HL-60 (cell line): ENCODE data around the gene TRAF7.

Experiments used
- DNase-seq, 2 experiments: peaks; one replicate each; pipeline ENCODE4 v3.0.0-alpha.2; 2010 to 2020; ENCODE audit warnings: low read depth in 1 of 2, low spot score in 1 of 2
- H3K27ac ChIP-seq: fragments of 250-450 bp; sonication (Bioruptor Pico); replicated peaks from 2 replicates; pipeline ENCODE4 v1.5.1; 2020; ENCODE audit warnings: mild to moderate bottlenecking, moderate library complexity
- H3K27me3 ChIP-seq: fragments of 250-450 bp; sonication (Bioruptor Pico); 2 replicates; pipeline ENCODE4 v1.5.1; 2021; ENCODE audit warnings: mild to moderate bottlenecking, moderate library complexity; ENCODE audit not compliant: insufficient read depth, poor library complexity, severe bottlenecking
- H3K4me3 ChIP-seq: replicated peaks from 2 replicates; pipeline ENCODE4 v1.5.1; 2011; ENCODE audit warnings: mild to moderate bottlenecking, control low read depth, low read length; ENCODE audit not compliant: insufficient read depth
- CTCF ChIP-seq: IDR thresholded peaks from one replicate; pipeline ENCODE4 v1.5.1; 2011; ENCODE audit warnings: low read length, control low read depth, inconsistent platforms; ENCODE audit not compliant: insufficient read depth
- GABPA ChIP-seq: IDR thresholded peaks from 2 replicates; pipeline ENCODE4 v1.6.1; 2012; ENCODE audit warnings: low read depth
- POLR2AphosphoS5 ChIP-seq: IDR thresholded peaks from 2 replicates; pipeline ENCODE4 v1.6.1; 2012; ENCODE audit warnings: low read depth
- SPI1 ChIP-seq: IDR thresholded peaks from 2 replicates; pipeline ENCODE4 v1.6.1; 2012; ENCODE audit warnings: low read depth, mild to moderate bottlenecking, borderline replicate concordance
- TF ChIP-seq, protein P1 (sequence below): IDR thresholded peaks from 2 replicates; pipeline ENCODE4 v1.6.1; 2012; ENCODE audit warnings: low read depth; ENCODE audit not compliant: insufficient replicate concordance

Gene TRAF7

DNA sequence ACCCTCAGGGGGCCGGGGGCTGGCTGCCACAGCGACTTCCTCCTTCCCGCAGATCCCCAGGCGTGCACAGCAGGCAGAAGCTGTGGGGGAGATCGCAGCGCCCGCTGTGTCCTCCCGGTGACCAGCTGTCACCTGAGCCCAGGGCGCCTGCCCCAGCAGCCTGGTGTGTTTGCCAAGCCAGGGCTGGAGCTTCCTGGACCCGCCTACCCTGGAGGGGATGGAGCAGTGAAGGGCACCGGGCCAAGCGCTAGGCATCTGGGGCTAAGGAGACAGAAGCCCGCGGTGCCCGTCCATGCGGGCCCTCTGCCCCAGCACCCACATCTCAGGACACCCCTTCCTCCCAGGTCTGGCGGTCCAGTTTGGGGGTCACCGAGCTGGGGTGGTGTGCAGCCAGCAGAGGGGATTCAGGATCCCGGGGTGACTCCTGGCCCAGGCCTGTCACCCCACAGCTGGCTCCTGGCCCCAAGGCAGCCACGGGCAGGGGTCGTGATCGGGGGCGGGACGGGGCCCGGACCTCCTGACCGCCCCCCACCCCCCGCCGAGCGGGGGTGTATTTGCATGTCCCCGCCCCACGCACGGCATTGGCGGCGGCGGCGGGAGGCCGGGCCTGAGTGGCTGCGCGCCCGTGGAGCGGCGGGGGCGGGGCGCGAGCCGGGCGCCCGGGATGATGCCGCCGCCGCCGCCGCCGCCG is 7.5 kb upstream of the TRAF7 start, which contains the start of gene RAB26:
Gene RAB26, plus strand, starts transcription at position 645 of the 691 bp plus-strand sequence. CDS start 159 bp downstream, outside the sequence.
- DNase-seq, result peak in 1 of 2 experiments; percentile 42
- H3K27ac ChIP-seq, result no peak within 1 kb of the TSS

DNA sequence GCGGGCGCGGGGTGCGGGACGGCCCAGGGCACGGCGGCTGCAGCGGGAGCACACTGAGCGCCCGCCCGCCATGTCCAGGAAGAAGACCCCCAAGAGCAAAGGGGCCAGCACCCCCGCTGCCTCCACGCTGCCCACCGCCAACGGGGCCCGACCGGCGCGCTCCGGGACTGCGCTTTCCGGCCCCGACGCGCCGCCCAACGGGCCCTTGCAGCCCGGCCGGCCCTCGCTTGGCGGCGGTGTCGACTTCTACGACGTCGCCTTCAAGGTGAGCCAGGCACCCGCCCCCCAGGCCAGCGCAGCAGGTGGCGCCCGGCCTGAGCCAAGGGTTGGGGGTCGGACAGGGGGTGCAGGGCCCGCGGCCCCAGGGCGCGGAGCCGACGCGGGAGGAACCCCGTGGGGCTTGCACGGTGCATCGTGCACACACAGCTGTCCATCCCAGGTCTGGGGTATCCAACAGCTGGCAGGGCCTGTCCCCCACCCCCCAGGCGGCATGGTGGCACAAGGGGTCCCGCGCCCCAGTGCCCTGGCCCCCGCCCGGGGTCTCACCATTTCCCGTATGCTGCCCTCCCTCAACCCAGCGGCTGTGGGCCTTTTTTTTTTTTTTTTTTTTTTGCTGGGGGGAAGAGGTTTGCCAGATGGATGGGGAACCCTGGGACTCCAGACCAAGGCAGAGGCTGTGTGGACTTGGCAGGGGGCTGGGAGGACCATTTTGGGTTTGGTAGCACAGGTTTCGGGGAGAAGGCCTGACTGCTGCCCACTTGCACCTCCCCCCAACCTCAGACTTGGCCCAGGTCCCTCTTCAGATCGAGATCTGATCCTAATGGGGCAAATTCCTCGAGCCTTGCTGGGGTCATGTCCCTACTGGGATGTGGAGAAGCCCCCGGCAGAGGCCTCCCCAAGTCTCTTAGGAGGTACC is 6.6 kb upstream of the TRAF7 start:
- no peak overlapping the region for H3K27ac ChIP-seq
- DNase-seq, result no peak
- peaks cover under 1% of the 10 kb centered on the region for H3K27me3 ChIP-seq
- peak overlapping the region; percentile 17 for H3K4me3 ChIP-seq
- no peak for TF ChIP-seq GABPA
- no peak for TF ChIP-seq SPI1
- no peak for TF ChIP-seq POLR2AphosphoS5
- no peak for TF ChIP-seq CTCF
- TF ChIP-seq, protein P1, sequence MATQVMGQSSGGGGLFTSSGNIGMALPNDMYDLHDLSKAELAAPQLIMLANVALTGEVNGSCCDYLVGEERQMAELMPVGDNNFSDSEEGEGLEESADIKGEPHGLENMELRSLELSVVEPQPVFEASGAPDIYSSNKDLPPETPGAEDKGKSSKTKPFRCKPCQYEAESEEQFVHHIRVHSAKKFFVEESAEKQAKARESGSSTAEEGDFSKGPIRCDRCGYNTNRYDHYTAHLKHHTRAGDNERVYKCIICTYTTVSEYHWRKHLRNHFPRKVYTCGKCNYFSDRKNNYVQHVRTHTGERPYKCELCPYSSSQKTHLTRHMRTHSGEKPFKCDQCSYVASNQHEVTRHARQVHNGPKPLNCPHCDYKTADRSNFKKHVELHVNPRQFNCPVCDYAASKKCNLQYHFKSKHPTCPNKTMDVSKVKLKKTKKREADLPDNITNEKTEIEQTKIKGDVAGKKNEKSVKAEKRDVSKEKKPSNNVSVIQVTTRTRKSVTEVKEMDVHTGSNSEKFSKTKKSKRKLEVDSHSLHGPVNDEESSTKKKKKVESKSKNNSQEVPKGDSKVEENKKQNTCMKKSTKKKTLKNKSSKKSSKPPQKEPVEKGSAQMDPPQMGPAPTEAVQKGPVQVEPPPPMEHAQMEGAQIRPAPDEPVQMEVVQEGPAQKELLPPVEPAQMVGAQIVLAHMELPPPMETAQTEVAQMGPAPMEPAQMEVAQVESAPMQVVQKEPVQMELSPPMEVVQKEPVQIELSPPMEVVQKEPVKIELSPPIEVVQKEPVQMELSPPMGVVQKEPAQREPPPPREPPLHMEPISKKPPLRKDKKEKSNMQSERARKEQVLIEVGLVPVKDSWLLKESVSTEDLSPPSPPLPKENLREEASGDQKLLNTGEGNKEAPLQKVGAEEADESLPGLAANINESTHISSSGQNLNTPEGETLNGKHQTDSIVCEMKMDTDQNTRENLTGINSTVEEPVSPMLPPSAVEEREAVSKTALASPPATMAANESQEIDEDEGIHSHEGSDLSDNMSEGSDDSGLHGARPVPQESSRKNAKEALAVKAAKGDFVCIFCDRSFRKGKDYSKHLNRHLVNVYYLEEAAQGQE, result no peak

More for the DNA sequence above, 7.5 kb upstream of the TRAF7 start, which contains the start of gene RAB26:
- Histone ChIP-seq H3K27me3 (peaks cover 3% of the 10 kb centered on the region), H3K4me3 (peak within 1 kb of the TSS; percentile 17)
- TF ChIP-seq SPI1, result peak; percentile 19; the same call in 1 of the 2 replicates
- TF ChIP-seq GABPA, result no peak

DNA sequence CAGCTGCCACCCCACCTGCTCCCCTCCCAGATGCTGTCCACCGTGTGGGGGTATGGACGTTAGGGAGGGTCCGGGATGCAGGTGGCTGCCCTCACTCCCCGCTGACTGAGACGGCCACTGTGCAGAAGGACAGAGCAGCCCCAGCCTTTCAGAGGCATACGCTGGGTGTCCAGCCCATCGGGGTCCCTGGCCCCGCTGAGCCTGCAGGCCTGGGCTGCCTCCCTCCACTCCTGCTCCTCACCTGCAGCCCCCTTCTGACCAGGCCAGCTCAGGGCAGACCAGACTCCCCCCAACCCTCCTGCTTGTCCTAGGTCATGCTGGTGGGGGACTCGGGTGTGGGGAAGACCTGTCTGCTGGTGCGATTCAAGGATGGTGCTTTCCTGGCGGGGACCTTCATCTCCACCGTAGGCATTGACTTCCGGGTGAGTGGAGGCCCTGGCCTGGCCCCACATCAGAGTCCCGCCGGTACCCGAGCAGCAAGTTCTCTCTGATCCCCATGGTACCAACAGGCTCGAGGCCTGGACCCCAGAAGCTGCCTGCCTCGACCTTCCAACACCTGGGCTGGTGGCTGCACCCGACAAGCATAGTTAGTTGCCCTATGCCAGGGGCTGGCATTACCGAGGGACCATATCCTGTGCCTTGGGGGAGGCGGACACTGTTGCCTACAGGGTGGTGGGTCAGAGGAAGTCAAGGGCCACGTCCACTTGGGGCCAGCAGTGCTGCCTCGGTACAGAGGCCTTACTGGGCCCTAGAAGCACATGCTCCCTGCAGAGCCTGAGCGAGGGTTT is 5.8 kb upstream of the TRAF7 start:
- Histone ChIP-seq H3K27me3 (no peaks in the 10 kb centered on the region), H3K27ac (no peak overlapping the region), H3K4me3 (no peak overlapping the region)
- TF ChIP-seq CTCF (no peak), POLR2AphosphoS5 (no peak; the same call in none of the 2 replicates), GABPA (no peak)
- TF ChIP-seq, protein P1, result no peak
- peak in 1 of 2 experiments; percentile 22 for DNase-seq
